ENCODE measurements around the gene SMAP2. TPM values are rescaled to one million over a fixed set of nuclear protein-coding genes. Genes with fewer than 3 reads are reported as not detected.

The SMAP2 gene
- total RNA-seq, 1 donor from 2014 or later: 12.7 TPM

DNA sequence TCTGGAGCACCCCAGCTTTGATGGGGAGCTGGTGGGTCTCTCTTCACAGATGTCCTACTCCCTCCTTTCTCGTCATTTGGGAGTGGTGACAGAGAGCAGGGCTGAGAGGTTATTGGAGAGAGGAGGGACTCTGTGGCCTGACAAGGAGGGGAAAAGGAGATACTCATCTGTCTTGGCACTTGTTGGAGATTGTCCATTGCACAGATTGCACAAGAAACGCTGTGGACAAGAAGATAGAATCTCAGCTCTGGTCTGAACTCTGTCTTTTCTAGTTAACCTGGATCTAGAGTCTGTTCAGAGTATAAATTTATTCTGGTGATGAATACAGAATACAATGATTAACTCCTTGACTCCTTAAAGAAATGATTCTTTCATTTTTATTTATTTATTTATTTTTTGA, 22.4 kb upstream of the SMAP2 start:
- Mint-ChIP-seq H3K27me3 (ENCODE audit: unreplicated experiment) (peaks cover 10% of the 10 kb centered on the region), H3K4me1 (ENCODE audit: unreplicated experiment) (no peaks in the 10 kb centered on the region), H3K36me3 (ENCODE audit: unreplicated experiment) (no peaks in the 10 kb centered on the region), H3K4me3 (ENCODE audit: unreplicated experiment) (no peak overlapping the region), H3K9me3 (ENCODE audit: unreplicated experiment) (no peaks in the 10 kb centered on the region), H3K27ac (ENCODE audit: unreplicated experiment) (no peak overlapping the region)
- DNase-seq (ENCODE audit: extremely low spot score, unreplicated experiment): no peak
- TF ChIP-seq, protein P1, sequence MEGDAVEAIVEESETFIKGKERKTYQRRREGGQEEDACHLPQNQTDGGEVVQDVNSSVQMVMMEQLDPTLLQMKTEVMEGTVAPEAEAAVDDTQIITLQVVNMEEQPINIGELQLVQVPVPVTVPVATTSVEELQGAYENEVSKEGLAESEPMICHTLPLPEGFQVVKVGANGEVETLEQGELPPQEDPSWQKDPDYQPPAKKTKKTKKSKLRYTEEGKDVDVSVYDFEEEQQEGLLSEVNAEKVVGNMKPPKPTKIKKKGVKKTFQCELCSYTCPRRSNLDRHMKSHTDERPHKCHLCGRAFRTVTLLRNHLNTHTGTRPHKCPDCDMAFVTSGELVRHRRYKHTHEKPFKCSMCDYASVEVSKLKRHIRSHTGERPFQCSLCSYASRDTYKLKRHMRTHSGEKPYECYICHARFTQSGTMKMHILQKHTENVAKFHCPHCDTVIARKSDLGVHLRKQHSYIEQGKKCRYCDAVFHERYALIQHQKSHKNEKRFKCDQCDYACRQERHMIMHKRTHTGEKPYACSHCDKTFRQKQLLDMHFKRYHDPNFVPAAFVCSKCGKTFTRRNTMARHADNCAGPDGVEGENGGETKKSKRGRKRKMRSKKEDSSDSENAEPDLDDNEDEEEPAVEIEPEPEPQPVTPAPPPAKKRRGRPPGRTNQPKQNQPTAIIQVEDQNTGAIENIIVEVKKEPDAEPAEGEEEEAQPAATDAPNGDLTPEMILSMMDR (IDR thresholded peaks at IDR 0.05): no peak

DNA sequence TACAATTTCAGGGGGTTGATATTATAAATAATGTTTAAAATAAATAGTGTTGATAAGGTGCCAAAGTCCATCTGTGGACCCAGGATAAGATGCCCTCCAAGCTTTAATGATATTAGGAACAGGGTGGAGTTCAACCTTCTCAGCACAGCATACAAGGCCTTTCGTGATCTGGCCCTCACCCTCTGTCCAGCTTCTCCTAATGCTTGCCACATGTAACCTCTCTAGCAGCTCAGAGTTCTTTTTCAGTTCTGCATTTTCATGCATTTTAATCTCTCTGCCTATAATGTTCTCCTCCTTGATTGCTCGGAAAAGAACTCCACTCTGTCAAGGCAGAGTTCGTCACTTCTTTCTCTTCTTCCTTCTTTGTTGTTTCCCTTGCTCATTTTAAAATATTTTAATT, 21.4 kb upstream of the SMAP2 start:
- H3K27me3 Mint-ChIP-seq (ENCODE audit: unreplicated experiment): peaks cover 11% of the 10 kb centered on the region
- H3K9me3 Mint-ChIP-seq (ENCODE audit: unreplicated experiment): peaks cover 6% of the 10 kb centered on the region
- no peak overlapping the region for H3K27ac Mint-ChIP-seq (ENCODE audit: unreplicated experiment)
- DNase-seq (ENCODE audit: extremely low spot score, unreplicated experiment): no peak
- H3K4me3 Mint-ChIP-seq (ENCODE audit: unreplicated experiment): no peak overlapping the region
- no peaks in the 10 kb centered on the region for H3K4me1 Mint-ChIP-seq (ENCODE audit: unreplicated experiment)
- H3K36me3 Mint-ChIP-seq (ENCODE audit: unreplicated experiment): no peaks in the 10 kb centered on the region
- TF ChIP-seq, protein P1 (IDR thresholded peaks at IDR 0.05): no peak

DNA sequence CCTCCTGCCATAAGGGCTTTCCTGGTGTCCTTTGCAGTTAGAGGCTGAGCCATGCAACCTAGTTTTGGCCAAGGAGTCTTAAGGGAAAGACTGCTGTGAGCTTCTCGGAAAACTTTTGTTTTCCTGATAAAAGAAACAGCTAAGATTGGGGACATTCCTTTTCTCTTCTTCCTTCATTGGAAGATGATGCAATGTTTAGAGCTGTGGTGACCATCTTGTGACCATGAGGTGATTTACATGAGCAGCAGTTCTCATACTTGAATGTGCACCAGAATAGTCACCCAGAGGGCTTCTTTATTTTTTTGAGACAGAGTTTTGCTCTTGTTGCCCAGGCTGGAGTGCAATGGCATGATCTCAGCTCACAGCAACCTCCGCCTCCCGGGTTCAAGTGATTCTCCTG, 20.4 kb upstream of the SMAP2 start:
- no peak for DNase-seq (ENCODE audit: extremely low spot score, unreplicated experiment)
- TF ChIP-seq, protein P1 (IDR thresholded peaks at IDR 0.05): no peak
- H3K27ac Mint-ChIP-seq (ENCODE audit: unreplicated experiment): no peak overlapping the region
- peaks cover 11% of the 10 kb centered on the region for H3K27me3 Mint-ChIP-seq (ENCODE audit: unreplicated experiment)
- peaks cover 2% of the 10 kb centered on the region for H3K36me3 Mint-ChIP-seq (ENCODE audit: unreplicated experiment)
- no peaks in the 10 kb centered on the region for H3K4me1 Mint-ChIP-seq (ENCODE audit: unreplicated experiment)
- no peak overlapping the region for H3K4me3 Mint-ChIP-seq (ENCODE audit: unreplicated experiment)
- peaks cover 6% of the 10 kb centered on the region for H3K9me3 Mint-ChIP-seq (ENCODE audit: unreplicated experiment)

DNA sequence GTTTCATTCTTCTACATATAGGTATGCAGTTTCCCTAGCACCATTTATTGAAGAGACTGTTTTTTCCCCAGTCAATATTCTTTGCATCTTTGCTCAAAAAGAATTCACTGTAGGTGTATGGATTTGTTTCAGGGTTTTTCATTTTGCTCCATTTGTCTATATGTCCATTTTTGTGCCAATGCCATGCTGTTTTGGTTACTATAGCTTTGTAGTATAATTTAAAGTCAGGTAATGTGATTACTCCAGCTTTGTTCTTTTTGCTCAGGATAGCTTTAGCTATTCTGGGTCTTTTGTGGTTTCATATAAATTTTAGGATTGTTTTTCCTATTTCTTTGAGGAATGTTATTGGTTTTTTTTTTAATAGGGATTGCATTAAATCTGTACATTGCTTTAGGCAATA, 15.9 kb upstream of the SMAP2 start:
- peaks cover 2% of the 10 kb centered on the region for H3K36me3 Mint-ChIP-seq (ENCODE audit: unreplicated experiment)
- peaks cover 12% of the 10 kb centered on the region for H3K27me3 Mint-ChIP-seq (ENCODE audit: unreplicated experiment)
- DNase-seq (ENCODE audit: extremely low spot score, unreplicated experiment): no peak
- peaks cover 2% of the 10 kb centered on the region for H3K4me1 Mint-ChIP-seq (ENCODE audit: unreplicated experiment)
- no peak overlapping the region for H3K27ac Mint-ChIP-seq (ENCODE audit: unreplicated experiment)
- H3K4me3 Mint-ChIP-seq (ENCODE audit: unreplicated experiment): no peak overlapping the region
- TF ChIP-seq, protein P1 (IDR thresholded peaks at IDR 0.05): no peak
- peaks cover 15% of the 10 kb centered on the region for H3K9me3 Mint-ChIP-seq (ENCODE audit: unreplicated experiment)

DNA sequence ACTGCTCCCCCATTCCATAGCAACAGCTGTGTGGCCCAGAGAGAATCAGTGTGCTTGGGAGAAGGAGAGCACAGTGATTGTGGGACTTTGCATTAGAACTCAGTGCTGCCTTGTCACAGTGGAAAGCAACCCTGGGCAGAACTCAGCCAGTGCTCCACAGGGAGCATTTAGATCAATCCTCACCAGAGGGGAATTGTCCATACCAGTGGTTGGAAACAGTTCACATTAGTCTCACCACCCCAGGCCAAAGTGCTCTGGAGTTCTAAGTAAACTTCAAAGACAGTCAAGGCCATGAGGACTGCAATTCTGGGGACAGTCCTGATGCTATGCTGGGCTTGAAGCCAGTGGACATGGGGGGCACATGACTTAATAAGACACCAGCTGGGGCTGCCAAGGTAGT, 12.9 kb upstream of the SMAP2 start:
- peaks cover 2% of the 10 kb centered on the region for H3K4me1 Mint-ChIP-seq (ENCODE audit: unreplicated experiment)
- TF ChIP-seq, protein P1 (IDR thresholded peaks at IDR 0.05): no peak

More for the DNA sequence above, 12.9 kb upstream of the SMAP2 start:
- H3K27me3 Mint-ChIP-seq (ENCODE audit: unreplicated experiment): peaks cover 13% of the 10 kb centered on the region
- H3K27ac Mint-ChIP-seq (ENCODE audit: unreplicated experiment): no peak overlapping the region
- DNase-seq (ENCODE audit: extremely low spot score, unreplicated experiment): no peak
- H3K36me3 Mint-ChIP-seq (ENCODE audit: unreplicated experiment): peaks cover 2% of the 10 kb centered on the region
- peaks cover 15% of the 10 kb centered on the region for H3K9me3 Mint-ChIP-seq (ENCODE audit: unreplicated experiment)
- H3K4me3 Mint-ChIP-seq (ENCODE audit: unreplicated experiment): no peak overlapping the region
